ENCODE results near the gene RNASET2.

DNA sequence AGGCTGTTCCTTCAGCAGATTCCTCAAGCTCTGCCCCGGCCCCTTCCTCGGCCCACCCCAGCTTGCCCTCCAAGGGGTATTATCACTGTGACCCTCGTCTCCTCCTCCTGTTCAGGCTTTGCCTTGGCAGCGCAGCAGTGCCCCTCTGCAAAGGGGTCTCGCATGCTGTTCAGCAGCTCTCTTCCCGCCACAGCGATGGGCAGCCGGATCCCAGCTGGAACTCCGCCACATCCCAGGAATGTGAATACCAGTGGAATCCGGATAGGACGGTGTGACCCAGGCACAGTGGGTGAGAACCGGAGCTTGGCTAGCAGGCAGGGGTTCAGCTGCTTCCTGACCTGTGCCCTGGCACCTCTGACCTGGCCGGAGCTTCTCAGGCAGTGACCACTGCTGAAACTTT is 52.9 kb downstream of the RNASET2 start:
- TF ChIP-seq, protein P1, sequence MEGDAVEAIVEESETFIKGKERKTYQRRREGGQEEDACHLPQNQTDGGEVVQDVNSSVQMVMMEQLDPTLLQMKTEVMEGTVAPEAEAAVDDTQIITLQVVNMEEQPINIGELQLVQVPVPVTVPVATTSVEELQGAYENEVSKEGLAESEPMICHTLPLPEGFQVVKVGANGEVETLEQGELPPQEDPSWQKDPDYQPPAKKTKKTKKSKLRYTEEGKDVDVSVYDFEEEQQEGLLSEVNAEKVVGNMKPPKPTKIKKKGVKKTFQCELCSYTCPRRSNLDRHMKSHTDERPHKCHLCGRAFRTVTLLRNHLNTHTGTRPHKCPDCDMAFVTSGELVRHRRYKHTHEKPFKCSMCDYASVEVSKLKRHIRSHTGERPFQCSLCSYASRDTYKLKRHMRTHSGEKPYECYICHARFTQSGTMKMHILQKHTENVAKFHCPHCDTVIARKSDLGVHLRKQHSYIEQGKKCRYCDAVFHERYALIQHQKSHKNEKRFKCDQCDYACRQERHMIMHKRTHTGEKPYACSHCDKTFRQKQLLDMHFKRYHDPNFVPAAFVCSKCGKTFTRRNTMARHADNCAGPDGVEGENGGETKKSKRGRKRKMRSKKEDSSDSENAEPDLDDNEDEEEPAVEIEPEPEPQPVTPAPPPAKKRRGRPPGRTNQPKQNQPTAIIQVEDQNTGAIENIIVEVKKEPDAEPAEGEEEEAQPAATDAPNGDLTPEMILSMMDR (IDR thresholded peaks at IDR 0.05): no peak
- no peak for TF ChIP-seq POLR2A (IDR thresholded peaks at IDR 0.05)
